Measurements from ENCODE around the gene RHEBL1.

The RHEBL1 gene

DNA sequence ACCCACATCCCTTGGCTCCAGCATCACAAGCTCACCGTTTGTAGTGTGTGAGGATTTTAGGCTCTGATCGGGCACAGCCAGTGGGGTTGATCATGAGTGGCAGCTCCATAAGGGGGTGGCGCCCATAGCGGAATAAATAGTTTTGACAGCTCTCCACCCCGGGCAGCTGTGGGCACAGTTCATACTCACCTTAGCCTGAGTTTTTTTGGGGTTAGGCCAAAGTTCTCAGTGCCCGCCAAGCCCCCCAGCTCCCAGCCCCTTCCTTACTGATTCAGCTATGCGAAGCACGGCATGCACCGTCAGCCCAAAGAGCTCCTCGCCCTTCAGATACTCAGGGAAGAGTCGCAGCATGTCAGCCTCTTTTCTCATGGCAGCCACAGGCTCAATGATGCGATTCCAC lies 45.2 kb downstream of the RHEBL1 start:
- DNase-seq (ENCODE audit: low read depth, low spot score): no peak
- no peak overlapping the region for H3K27ac ChIP-seq

DNA sequence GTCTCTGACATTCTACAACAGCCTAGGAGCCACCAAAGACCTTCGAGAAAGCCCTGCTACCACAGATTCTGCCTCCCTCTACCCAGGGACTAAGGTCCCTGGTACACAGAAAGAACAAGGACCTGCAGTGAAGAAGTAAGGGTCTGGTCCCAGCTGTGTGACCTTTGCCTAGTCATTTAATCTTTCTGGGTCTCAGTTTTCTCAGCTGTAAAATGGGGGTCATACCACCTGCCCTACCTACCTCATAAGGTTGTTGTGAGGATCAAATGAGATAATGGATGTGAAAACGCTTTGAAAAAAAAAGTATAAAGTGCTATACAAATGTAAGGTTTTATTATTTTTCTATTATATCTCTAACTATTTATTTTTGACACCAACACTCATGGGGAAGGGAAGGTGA lies 46.0 kb downstream of the RHEBL1 start:
- H3K27ac ChIP-seq: no peak overlapping the region
- no peak for DNase-seq (ENCODE audit: low read depth, low spot score)

DNA sequence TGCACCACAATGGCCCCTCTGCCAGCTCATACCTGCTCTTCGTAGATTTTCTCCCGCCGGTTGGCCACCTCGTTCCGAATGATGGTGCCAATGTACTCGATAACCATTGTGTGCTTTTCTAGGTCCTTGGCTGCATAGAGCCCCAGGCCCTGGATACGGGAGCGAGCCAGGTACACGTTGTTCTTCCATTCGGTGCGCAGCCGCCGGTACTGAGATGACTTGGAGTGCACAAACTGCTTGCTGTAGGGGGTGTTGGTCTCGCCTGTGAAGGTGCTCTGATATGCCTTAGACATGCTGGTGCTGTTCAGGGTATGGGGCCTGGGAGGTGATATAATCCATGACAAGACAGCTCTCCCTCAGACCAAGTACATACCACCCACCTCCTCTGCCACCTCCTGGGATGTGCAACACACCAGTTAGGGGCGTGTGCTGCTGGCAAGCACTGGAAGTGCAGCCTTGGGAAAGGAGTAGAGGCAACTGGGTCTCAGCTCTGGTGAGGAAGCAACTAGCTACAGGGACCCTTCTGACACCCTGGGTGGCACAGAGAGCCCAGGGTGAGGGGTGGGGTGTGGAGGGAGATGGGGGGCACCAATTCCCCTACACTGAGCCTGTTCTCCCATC lies 47.1 kb downstream of the RHEBL1 start:
- H3K27ac ChIP-seq: no peak overlapping the region
- no peak for DNase-seq (ENCODE audit: low read depth, low spot score)

DNA sequence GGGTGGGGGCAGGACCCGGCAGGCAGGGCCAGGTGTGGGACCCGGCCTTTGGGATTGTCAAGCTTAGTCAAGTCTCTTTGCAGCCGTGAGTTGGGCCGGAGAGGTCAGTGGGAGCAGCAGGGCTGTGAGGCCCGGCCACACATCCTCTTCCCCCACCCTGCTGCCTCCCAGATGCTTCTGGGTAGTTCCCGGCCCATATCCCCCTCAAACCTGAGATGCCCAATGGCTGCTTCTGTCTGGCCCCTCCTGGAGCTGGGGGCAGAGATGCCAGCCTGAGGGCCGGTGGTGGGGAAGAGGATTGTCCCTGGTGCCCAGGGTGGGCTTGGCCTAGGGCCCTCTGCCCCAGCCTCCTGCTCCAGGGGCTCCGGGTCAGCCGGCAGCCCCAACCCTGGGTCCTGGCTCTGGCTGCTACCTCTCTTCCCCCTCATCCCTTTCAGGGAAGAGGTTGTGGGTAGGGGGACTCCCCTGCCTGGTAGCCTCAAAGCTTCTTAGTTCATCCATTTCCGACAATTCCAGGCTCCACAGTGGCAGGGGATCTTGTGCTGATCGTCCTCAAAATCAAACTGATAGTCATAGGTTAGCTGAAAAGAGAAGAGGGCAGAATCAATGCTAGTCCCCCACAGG lies 48.4 kb downstream of the RHEBL1 start:
- no peak for DNase-seq (ENCODE audit: low read depth, low spot score)
- no peak overlapping the region for H3K27ac ChIP-seq

DNA sequence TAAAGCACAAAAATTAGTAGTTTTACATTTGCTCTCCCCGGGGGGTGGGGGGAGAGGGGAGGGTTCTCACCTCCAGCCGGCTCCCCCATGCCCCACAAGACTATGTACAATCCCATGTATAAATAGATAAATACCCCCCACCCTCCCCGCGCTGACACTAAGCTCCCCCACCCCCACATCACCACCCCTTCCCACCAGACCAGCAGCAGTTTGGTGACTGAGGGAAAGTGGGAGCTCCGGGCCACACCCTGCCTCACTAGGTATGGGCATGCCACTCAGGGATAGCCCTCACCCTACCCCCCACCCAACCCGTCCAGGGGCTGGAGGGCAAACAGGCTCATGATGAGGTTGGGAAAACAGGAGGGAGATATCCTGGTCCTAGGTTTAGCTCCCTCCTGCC lies 49.3 kb downstream of the RHEBL1 start:
- DNase-seq (ENCODE audit: low read depth, low spot score): no peak
- no peak overlapping the region for H3K27ac ChIP-seq

DNA sequence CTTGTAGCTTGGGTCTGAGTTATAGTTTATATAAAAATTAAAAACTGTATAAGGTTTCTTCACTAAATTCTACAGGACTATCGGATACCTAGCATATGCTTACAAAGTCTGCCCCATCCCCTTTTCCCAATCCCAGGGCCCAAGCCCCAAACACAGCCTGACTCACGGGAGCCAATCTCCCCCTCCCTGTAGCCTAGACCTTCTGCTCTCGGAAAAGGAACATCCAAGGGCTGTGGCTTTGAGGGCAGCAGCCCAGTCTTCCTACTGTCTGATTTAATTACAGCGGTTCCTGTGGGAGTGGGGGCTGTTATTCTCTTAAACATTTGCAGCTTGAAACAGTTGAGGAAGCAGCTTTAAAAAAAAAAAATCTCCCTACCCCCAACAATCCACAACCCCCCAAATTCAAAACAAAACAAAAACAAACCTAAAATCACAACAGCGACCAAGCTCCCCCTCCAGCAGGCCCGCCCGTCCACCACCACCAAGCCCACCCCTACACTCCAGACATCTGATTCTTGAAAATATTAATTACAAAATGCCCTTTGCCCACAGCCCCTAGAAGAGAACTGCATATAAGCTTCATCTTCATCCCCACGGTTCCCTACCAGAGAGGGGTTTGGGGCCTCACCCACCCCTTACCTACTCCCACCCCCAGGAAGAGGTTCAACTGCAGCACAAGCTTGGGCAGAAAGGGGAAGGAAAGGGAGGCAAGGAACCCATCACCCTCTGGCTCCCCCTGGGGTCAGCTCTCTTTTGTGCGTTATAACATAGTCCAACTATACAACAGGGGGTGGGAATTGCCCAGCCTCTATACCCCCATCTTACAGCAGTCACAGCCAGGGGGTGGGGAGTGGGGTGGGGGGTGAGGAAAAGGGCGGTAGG lies 50.1 kb downstream of the RHEBL1 start:
- H3K27ac ChIP-seq: peak overlapping the region; percentile 90
- DNase-seq (ENCODE audit: low read depth, low spot score): no peak

DNA sequence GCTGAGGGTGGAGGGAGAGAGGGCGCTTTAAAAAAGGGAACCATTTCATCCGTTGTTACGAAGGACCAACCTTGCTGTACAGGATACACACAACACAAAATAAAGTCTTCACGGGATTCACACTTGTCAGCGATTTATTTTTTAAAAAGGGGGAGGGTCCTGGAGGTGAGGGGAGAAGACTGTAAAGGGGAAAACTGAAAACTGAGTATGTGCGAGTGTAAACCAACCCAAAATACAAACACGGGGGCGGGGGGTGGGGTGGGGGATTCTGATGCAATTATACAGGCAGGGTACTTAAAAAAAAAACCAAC lies 50.7 kb downstream of the RHEBL1 start:
- no peak for DNase-seq (ENCODE audit: low read depth, low spot score)
- H3K27ac ChIP-seq: peak overlapping the region; percentile 90

DNA sequence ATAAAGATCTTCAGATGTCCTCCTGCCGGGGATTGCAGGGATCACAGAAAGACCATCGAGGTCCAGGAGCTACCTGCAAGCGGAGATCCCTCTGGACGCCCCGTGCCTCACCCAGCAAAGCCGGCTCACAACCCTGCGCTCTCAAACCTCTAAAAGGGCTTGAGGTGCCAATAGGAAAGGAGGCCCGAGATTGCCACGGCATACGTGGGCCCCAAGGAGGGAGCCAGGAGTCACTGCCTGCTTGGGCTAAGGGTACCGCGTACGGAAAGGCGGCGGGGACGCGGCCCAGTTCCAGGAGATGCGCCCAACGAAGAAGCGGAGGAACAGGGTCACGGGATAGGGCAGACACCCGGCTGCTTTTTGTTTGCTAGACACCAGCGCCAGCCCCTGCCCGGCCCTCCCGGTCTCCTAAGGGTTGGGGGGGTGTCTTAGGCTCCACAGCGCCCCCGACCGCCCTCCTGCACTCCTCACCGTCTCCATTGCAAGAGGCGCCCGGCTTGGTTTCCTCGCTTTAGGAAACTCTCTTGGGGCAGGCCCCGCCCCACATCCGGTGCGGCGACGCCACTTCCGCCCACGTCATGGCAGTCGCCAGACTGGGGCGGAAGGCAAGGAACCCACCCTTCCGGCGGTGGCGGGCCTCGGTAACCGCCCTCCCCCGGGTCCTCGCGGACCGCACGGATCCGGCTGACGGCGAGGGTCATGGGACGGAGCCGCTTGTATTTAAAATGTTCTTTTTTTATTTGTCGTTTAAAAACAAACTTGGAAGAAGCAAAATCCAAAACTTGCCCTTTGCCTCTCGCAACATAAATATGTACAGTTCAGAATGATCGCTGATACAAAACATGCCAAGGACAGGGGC lies 51.3 kb downstream of the RHEBL1 start, which contains the start of gene PRKAG1:
PRKAG1 (minus strand) TSS at position 516 of the 859 bp plus-strand sequence; CDS start at position 480, 36 bp downstream.
- H3K27ac ChIP-seq: peak within 1 kb of the TSS; percentile 90
- DNase-seq (ENCODE audit: low read depth, low spot score): peak; percentile 75

DNA sequence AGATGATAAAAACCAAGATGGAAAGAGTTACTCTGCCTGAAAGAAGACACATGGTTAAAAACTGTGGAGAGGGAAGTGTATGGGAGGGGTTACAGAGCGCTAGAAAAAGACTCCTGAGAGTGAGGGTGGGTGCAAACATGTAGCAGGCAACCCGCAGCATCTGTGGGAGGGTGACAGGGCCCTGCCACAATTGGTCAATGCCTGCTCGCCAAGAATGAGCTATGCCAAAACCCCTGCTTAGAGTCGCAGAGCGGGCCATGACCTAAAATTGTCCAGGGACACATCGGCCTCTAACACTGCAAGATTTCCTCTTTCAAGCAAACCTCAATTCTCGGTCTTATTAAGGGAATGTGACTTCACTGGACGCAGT lies 51.9 kb downstream of the RHEBL1 start:
- H3K27ac ChIP-seq: peak overlapping the region; percentile 90
- DNase-seq (ENCODE audit: low read depth, low spot score): no peak

DNA sequence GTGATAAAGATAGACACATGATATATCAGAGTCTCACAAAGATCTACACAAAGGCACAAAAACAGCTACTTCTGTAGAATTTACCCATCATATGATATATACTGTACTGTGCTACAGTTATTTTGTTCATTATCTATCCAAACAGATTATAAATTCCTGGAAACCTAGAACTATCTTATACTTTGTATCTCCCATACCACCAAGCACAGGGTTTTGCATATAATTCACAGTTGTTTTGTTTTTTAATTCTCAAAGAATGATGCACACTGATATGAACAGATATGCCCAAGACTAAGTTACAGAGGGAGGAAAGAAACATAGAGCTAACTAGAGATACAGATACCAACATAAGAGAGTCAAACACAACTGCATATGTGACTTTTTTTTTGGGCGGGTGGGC lies 54.6 kb downstream of the RHEBL1 start:
- DNase-seq (ENCODE audit: low read depth, low spot score): no peak
- no peak overlapping the region for H3K27ac ChIP-seq
